Measurements from ENCODE around the gene PANX2.
"Not testable (repeated sequence)": the region's sequence is repeated elsewhere in the genome, so short reads cannot be mapped to it uniquely, and the experiment has no call there.

PANX2 gene

DNA sequence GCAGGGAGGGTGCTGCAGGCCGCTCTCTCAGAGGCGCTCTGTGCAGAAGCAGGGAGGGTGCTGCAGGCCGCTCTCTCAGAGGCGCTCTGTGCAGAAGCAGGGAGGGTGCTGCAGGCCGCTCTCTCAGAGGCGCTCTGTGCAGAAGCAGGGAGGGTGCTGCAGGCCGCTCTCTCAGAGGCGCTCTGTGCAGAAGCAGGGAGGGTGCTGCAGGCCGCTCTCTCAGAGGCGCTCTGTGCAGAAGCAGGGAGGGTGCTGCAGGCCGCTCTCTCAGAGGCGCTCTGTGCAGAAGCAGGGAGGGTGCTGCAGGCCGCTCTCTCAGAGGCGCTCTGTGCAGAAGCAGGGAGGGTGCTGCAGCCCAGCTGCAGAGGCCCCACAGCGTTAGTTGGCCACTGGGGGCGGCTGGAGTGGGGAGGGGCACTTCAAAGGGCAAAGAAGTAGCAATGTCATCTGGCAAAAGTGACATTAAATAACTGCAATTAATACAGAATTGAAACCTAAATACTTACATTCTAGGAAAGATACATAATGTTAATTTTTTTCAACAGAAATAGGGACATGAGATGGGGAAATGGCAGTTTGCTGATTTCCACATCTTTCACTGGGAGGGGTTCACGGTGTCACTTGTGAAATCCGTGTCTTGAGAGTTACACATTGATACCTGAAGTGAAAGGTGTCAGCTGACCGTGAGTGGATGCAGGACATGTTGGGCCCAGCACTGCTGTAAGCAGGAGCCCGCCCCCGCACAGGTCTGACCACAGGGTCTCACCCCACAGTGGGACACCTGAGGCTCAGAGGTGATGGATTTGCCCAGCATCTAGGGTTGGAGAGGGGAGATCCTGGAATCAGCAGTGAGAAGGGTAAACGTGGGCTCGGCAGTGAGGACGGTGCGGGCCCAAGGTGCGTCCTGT lies 23.0 kb upstream of the PANX2 start:
- DNase-seq (ENCODE audit: low read depth in 2 of 2): not testable (repeated sequence)

GRCh38 chr22:50148166-50148500 lies 22.4 kb upstream of the PANX2 start:
- DNase-seq (ENCODE audit: low read depth in 2 of 2): no peak

DNA sequence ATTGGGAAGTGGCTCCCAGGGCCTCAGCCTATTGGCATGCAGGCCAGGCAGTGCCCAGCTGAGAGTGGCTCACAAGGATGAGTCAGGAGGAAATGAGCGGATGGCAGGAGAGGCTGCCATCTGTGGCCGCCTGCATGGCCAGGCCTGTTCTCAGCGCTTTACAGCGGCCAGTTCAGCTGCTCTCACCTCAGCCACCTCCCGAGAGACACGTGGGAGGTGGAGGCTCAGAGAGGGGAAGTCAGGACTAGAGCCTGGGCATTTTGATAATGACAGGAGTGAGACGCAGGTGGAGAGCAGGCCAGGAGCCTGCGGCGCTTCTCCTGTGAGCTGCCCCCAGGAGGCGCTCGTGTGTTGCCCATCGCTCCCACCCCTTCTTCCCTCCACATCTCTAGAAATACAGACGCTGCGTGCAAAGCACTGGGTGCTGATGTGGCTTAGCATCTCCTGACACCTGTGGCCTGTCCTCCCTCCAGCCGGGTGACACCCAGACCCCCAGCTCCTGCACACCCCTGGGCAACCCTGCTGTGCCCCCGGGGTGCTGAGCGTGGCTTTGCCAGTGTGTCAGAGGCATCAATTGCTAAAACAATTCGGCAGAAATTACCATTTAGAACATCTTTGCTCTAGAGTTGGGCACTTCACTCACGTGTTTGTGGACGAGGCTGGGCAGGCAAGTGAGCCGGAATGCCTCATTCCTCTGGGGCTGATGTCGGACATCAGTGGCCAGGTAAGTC lies 21.4 kb upstream of the PANX2 start:
- peak; percentile 53 to 55 for DNase-seq (ENCODE audit: low read depth in 2 of 2)

- DNase-seq (ENCODE audit: low read depth in 2 of 2): no peak
Measured at GRCh38 chr22:50150161-50151129, 20.1 kb upstream of the PANX2 start.

DNA sequence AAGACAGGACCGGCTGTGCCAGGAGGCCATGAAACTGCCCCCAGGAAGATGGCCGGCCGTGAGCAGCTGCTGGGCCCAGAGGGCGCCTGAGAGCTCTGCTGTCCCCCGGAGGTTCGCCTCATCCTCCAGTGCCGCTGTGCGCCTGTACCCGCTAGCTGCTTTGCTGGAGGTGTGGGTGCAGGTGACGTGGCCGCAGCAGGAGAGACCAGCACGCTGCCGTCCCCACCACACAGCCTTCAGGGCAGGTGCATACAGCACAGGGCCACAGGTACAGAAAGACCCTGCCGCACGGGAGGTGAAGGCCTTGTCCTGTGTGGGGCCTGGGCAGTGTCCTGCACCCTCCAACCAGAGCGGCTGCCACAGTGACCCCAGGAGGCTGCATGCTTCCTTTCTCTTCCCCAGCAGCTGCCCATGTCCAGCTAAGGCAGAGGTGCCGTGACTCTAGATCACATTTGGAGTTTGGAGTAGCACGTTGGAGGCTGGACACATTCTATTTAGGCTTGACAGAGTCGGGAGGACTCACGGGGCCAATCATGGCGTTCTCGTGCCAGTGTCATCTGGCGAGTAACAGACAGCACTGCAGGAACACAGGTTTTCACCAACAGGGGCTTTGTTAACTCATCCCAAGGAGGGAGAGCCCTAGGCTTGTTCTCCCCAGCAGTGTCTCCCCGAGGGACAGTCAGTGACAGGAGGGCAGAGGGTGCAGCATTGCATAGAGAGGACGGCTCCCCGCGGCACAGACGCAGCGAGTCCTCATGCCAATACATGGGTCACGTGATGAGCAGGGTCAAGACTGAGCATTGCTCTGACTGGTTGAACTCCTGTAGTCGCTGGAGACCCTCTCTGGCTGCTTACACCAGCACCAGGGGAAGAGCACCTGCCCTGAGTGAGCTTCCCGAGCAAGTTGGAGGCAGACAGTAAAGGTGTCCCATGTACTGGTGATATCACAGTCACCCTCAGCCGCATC lies 18.7 kb upstream of the PANX2 start:
- no peak for DNase-seq (ENCODE audit: low read depth in 2 of 2)

- no peak for DNase-seq (ENCODE audit: low read depth in 2 of 2)
Measured at GRCh38 chr22:50153056-50153755, 17.3 kb upstream of the PANX2 start.

- no peak for DNase-seq (ENCODE audit: low read depth in 2 of 2)
Measured at GRCh38 chr22:50153756-50154140, 16.8 kb upstream of the PANX2 start.

GRCh38 chr22:50157709-50158375 lies 12.7 kb upstream of the PANX2 start:
- no peak for DNase-seq (ENCODE audit: low read depth in 2 of 2)

- no peak for DNase-seq (ENCODE audit: low read depth in 2 of 2)
Measured at GRCh38 chr22:50160947-50161346, 9.6 kb upstream of the PANX2 start.

DNA sequence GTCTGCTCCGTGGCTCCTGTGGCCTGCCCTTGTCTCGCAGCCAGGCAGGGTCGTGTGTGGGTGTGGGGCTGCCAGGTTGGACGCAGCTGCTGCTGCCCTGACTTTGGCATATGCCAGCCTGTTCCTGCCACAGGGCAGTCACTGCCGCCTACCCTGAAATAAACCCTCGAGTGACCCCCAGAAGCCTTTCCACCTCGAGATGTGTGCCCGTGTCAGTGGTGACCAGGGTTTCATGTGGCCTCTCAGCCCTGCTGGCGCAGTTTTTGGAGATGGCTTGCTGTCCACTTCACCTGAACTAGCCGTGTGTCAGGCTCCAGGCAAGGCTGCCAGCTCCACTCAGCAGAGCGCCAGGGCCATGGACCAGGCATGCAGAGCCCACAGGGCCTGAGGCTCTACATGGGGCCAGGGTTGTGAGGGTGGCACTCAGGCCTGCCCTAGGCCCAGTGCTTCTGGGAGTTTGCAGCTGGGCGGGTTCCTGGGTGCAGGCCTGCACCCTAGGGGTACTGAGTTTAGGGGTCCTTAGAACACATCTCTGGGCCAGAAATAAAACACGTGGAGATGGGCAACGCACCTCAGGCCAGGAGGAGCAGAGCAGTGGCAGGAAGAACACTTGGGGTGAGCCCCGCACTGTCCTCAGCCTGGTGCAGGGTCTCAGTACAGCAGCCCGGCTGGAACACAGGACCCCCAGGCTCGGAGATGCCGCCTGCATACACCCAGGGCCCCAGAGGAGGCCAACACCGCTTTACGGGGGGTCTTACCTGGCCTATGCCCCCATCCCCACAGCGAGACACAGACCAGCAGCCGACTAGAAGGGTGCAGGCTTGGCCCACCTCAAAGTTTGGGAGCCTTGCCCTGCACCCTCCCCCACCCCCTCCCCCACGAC lies 8.8 kb upstream of the PANX2 start:
- DNase-seq (ENCODE audit: low read depth in 2 of 2): no peak

- no peak for DNase-seq (ENCODE audit: low read depth in 2 of 2)
Measured at GRCh38 chr22:50162391-50162956, 8.1 kb upstream of the PANX2 start.

DNA sequence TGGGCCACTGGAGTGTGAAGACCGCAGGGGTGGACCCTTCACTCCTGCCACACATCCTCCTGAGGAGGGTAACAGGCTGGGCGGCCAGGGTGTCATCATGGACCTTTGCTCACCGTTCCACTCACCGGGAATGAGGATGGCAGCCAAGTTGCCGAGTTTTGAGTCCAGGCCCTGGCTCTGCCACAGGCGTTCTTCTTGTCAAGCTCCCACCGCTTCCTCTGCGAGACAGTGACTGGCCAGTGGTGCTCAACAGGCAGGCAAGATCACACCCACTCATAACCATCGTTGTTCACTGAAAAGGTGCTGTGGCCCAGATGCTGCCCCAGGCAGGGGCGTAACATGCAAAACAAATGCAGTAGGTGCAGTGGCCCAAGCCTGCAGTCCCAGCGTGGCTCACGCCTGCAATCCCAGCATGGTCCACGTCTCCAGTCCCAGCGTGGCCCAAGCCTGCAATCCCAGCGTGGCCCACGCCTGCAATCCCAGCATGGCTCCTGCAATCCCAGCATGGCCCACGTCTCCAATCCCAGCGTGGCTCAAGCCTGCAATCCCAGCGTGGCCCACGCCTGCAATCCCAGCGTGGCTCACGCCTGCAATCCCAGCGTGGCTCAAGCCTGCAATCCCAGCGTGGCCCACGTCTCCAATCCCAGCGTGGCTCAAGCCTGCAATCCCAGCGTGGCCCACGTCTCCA lies 5.0 kb upstream of the PANX2 start:
- DNase-seq (ENCODE audit: low read depth in 2 of 2): no peak

- DNase-seq (ENCODE audit: low read depth in 2 of 2): no peak
Measured at GRCh38 chr22:50167689-50168489, 2.6 kb upstream of the PANX2 start.

DNA sequence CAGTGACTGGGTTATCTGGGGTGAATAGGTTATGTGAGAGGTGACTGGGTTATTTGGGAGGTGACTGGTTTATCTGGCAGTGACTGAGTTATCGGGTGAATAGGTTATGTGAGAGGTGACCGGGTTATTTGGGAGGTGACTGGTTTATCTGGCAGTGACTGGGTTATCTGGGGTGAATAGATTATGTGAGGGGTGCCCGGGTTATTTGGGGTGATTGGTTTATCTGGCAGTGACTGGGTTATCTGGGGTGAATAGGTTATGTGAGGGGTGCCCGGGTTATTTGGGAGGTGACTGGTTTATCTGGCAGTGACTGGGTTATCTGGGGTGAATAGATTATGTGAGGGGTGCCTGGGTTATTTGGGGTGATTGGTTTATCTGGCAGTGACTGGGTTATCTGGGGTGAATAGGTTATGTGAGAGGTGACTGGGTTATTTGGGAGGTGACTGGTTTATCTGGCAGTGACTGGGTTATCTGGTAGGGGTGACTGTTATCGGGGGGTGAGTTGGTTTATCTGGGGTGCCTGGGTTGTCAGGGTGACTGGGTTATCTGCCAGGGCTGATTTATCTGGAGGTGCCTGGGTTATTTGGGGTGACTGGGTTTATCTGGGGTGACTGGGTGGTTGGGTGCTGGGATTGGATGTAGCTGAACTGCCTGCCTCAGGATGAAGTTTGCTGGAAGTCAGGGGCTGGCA lies 1.9 kb upstream of the PANX2 start:
- not testable (repeated sequence) for DNase-seq (ENCODE audit: low read depth in 2 of 2)

GRCh38 chr22:50169181-50169759 lies 1.3 kb upstream of the PANX2 start:
- no peak for DNase-seq (ENCODE audit: low read depth in 2 of 2)

All from stimulated activated CD8-positive, alpha-beta memory T cell treated with anti-CD3 and anti-CD28 coated beads, Interleukin-2, amount 100 ng/mL, for 1 hour (primary cell).